Nephron (organoid): ENCODE measurements around the gene C19orf33.
A peak's percentile ranks its signal among the peaks of the same experiment; 100 is the strongest.

ENCODE experiments used
- H3K27ac Mint-ChIP-seq, 3 experiments: 2 replicates each; pipeline ENCODE4 v1.8.0; 2020; ENCODE audit warnings: mixed read lengths in 3 of 3, mild to moderate bottlenecking in 2 of 3, moderate library complexity in 1 of 3
- H3K27me3 Mint-ChIP-seq: 2 replicates; pipeline ENCODE4 v1.8.0; 2021; ENCODE audit warnings: low read depth, mild to moderate bottlenecking, moderate library complexity, mixed read lengths
- H3K36me3 Mint-ChIP-seq: 2 replicates; pipeline ENCODE4 v1.8.0; 2020; ENCODE audit warnings: low read depth, mixed read lengths
- H3K4me1 Mint-ChIP-seq: 2 replicates; pipeline ENCODE4 v1.8.0; 2020; ENCODE audit warnings: mixed read lengths
- H3K4me3 Mint-ChIP-seq, 3 experiments: 2 replicates each; pipeline ENCODE4 v1.8.0; 2020; ENCODE audit warnings: mild to moderate bottlenecking in 3 of 3, mixed read lengths in 3 of 3, moderate library complexity in 2 of 3
- H3K9me3 Mint-ChIP-seq: 2 replicates; pipeline ENCODE4 v1.8.0; 2020; ENCODE audit warnings: mixed read lengths
- TF ChIP-seq, protein P1 (sequence below), 3 experiments: fragments of 200-600 bp; sonication (generic); IDR thresholded peaks; one replicate each; pipeline ENCODE4 v1.5.0; 2021; ENCODE audit warnings: antibody characterized with exemption in 3 of 3; ENCODE audit not compliant: unreplicated experiment in 3 of 3

The C19orf33 gene

GRCh38 chr19:38277969-38278680 is 25.9 kb upstream of the C19orf33 start:
- Mint-ChIP-seq H3K9me3 (no peaks in the 10 kb centered on the region), H3K27me3 (no peaks in the 10 kb centered on the region), H3K36me3 (peaks cover 3% of the 10 kb centered on the region), H3K4me3 (no peak overlapping the region), H3K27ac (peak overlapping the region; percentile 5 to 29 (median 26)), H3K4me1 (no peaks in the 10 kb centered on the region)
- TF ChIP-seq, protein P1, sequence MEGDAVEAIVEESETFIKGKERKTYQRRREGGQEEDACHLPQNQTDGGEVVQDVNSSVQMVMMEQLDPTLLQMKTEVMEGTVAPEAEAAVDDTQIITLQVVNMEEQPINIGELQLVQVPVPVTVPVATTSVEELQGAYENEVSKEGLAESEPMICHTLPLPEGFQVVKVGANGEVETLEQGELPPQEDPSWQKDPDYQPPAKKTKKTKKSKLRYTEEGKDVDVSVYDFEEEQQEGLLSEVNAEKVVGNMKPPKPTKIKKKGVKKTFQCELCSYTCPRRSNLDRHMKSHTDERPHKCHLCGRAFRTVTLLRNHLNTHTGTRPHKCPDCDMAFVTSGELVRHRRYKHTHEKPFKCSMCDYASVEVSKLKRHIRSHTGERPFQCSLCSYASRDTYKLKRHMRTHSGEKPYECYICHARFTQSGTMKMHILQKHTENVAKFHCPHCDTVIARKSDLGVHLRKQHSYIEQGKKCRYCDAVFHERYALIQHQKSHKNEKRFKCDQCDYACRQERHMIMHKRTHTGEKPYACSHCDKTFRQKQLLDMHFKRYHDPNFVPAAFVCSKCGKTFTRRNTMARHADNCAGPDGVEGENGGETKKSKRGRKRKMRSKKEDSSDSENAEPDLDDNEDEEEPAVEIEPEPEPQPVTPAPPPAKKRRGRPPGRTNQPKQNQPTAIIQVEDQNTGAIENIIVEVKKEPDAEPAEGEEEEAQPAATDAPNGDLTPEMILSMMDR (IDR thresholded peaks at IDR 0.05; ENCODE audit: unreplicated experiment in 3 of 3) = no peak

GRCh38 chr19:38278751-38279150 is 25.3 kb upstream of the C19orf33 start:
- peak overlapping the region in 1 of 3 experiments; percentile 5 for H3K27ac Mint-ChIP-seq
- H3K27me3 Mint-ChIP-seq = no peaks in the 10 kb centered on the region
- H3K4me3 Mint-ChIP-seq = no peak overlapping the region
- no peaks in the 10 kb centered on the region for H3K4me1 Mint-ChIP-seq
- no peaks in the 10 kb centered on the region for H3K9me3 Mint-ChIP-seq
- H3K36me3 Mint-ChIP-seq = peaks cover 3% of the 10 kb centered on the region
- TF ChIP-seq, protein P1 (IDR thresholded peaks at IDR 0.05; ENCODE audit: unreplicated experiment in 3 of 3) = no peak

GRCh38 chr19:38280030-38280921 is 23.8 kb upstream of the C19orf33 start:
- Mint-ChIP-seq H3K4me1 (no peaks in the 10 kb centered on the region), H3K4me3 (no peak overlapping the region), H3K27me3 (no peaks in the 10 kb centered on the region), H3K27ac (peak overlapping the region in 1 of 3 experiments; percentile 46), H3K36me3 (no peaks in the 10 kb centered on the region), H3K9me3 (no peaks in the 10 kb centered on the region)
- TF ChIP-seq, protein P1 (IDR thresholded peaks at IDR 0.05; ENCODE audit: unreplicated experiment in 3 of 3) = no peak

DNA sequence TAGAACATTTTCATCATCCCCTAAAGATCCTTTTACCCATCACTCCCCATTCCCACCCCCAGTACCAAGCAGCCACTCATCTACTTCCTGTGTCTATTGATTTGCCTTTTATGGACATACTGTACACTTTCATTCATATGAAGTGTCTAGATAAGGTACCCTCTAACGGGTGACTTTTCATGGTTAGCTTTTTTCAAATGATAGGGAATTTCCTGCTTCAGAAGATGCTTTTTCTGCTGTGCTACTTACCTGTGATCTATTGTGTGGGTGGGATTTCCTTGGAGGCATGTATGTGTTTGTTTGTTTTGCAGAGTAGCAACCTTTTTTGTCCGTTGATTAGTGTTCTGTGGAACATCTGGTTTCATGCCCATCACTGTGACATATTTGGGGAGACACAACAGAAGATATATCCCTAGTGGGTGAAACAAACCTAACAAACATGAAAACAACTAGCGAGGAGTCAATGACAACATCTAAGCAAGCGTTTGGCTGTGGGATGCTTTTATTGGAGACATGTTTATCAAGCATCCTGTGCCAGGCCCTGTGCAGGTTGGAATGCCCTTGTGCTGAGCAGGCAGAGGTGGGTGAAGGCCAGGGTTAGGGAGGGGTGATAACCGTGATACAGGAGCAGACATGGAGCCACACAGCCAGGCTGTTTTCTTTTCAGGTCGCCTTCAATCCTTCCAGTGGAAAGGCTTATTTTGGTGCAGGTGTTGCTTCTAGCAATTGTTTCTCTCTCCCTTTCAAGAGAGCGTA is 22.1 kb upstream of the C19orf33 start:
- TF ChIP-seq, protein P1 (IDR thresholded peaks at IDR 0.05; ENCODE audit: unreplicated experiment in 3 of 3) = no peak
- Mint-ChIP-seq H3K27ac (no peak overlapping the region), H3K4me3 (no peak overlapping the region), H3K9me3 (no peaks in the 10 kb centered on the region), H3K27me3 (peaks cover 5% of the 10 kb centered on the region), H3K4me1 (no peaks in the 10 kb centered on the region), H3K36me3 (peaks cover 9% of the 10 kb centered on the region)

GRCh38 chr19:38283271-38283670 is 20.8 kb upstream of the C19orf33 start:
- H3K36me3 Mint-ChIP-seq = peaks cover 9% of the 10 kb centered on the region
- no peak overlapping the region for H3K27ac Mint-ChIP-seq
- TF ChIP-seq, protein P1 (IDR thresholded peaks at IDR 0.05; ENCODE audit: unreplicated experiment in 3 of 3) = no peak
- no peak overlapping the region for H3K4me3 Mint-ChIP-seq
- H3K27me3 Mint-ChIP-seq = peaks cover 5% of the 10 kb centered on the region
- no peaks in the 10 kb centered on the region for H3K4me1 Mint-ChIP-seq
- H3K9me3 Mint-ChIP-seq = no peaks in the 10 kb centered on the region
